Thyroid gland (tissue), 4 donors: ENCODE results near the gene TCHP. TPM values are rescaled to one million over a fixed set of nuclear protein-coding genes. Genes with fewer than 3 reads are reported as not detected.

ENCODE experiments used
- DNase-seq, 2 donors: peaks; one replicate each; pipeline ENCODE4 v3.0.0-alpha.2; 2019
- H3K27ac ChIP-seq, 3 donors: fragments of 200-600 bp; sonication (generic); 1 replicate in 2 of 3; 2 replicates in 1 of 3; pipeline ENCODE4 v1.5.1; 2016 to 2019; ENCODE audit warnings: mild to moderate bottlenecking in 1 of 3, moderate library complexity in 1 of 3
- H3K27me3 ChIP-seq: fragments of 200-600 bp; sonication (generic); one replicate; pipeline ENCODE4 v1.5.1; 2019
- H3K36me3 ChIP-seq, 2 donors: fragments of 200-600 bp; sonication (generic); one replicate each; pipeline ENCODE4 v1.5.1; 2016 to 2019
- H3K4me1 ChIP-seq, 2 donors: fragments of 200-600 bp; sonication (generic); one replicate each; pipeline ENCODE4 v1.5.1; 2017 to 2019
- H3K4me3 ChIP-seq, 3 donors: fragments of 200-600 bp; sonication (generic); replicated peaks in 1 of 3; 1 replicate in 2 of 3; 2 replicates in 1 of 3; pipeline ENCODE4 v1.5.1; 2016; ENCODE audit warnings: mild to moderate bottlenecking in 1 of 3
- H3K9me3 ChIP-seq: fragments of 200-600 bp; sonication (generic); one replicate; pipeline ENCODE4 v1.5.1; 2017
- CTCF ChIP-seq, 6 experiments: fragments of 200-600 bp in 3 of 6; fragments of 450-650 bp in 3 of 6; sonication (generic) in 3 of 6; IDR thresholded peaks; one replicate each; pipeline ENCODE4 v1.5.1; 2016 to 2019; ENCODE audit warnings: antibody characterized with exemption in 6 of 6, mild to moderate bottlenecking in 2 of 6, inconsistent platforms in 1 of 6, moderate library complexity in 1 of 6
- POLR2A ChIP-seq, 2 donors: fragments of 450-650 bp; IDR thresholded peaks; one replicate each; pipeline ENCODE4 v1.6.1; 2017; ENCODE audit warnings: antibody characterized with exemption in 2 of 2, mild to moderate bottlenecking in 2 of 2, moderate library complexity in 1 of 2
- WGBS, 2 donors: methylation state at CpG; one replicate each; pipeline ENCODE4 v1.1.5; 2017; 5-methylcytosine and 5-hydroxymethylcytosine counted together
- intact Hi-C: fragments of 100-400 bp; cut with DNase I; formaldehyde crosslinking; loops from one replicate; pipeline ENCODE4 v1.15.1; 2023
- total RNA-seq, 4 donors: library from RNA; depleted of rRNA; stranded (reverse); fragments of >200 nt; gene quantifications; one replicate each; pipeline ENCODE4 v1.2.3, GENCODE V29; 2016

Gene TCHP
- total RNA-seq, 4 donors from 2014 or later, result 16.4 to 25.8 (median 24.3) TPM

GRCh38 chr12:109940339-109940923 is 40.4 kb downstream of the TCHP start:
- 94 to 99% methylated on average over 6 of the region's 6 CpGs for whole genome bisulfite sequencing, 2 donors
- peaks cover 6 to 19% of the 10 kb centered on the region in 2 donors for H3K36me3 ChIP-seq

GRCh38 chr12:109943811-109944210 is 43.7 kb downstream of the TCHP start:
- H3K4me3 ChIP-seq, result no peak overlapping the region
- peak; percentile 24 to 27 for DNase-seq
- peak overlapping the region; percentile 76 to 90 (median 87) for H3K27ac ChIP-seq
- TF ChIP-seq POLR2A (IDR thresholded peaks at IDR 0.05), result no peak
- TF ChIP-seq CTCF (IDR thresholded peaks at IDR 0.05), result no peak
- H3K4me1 ChIP-seq, result peaks cover 57 to 60% of the 10 kb centered on the region in 2 donors
- no peaks in the 10 kb centered on the region for H3K27me3 ChIP-seq
- no peaks in the 10 kb centered on the region for H3K9me3 ChIP-seq
- H3K36me3 ChIP-seq, result peaks cover 0 to under 1% of the 10 kb centered on the region in 2 donors
- WGBS, 2 donors, result 85 to 89% methylated on average over 7 of the region's 7 CpGs
- intact Hi-C loops, result no loop called here

More at GRCh38 chr12:109940339-109940923, 40.4 kb downstream of the TCHP start:
- TF ChIP-seq POLR2A (IDR thresholded peaks at IDR 0.05), result no peak
- TF ChIP-seq CTCF (IDR thresholded peaks at IDR 0.05), result no peak
- Histone ChIP-seq H3K4me1 (peaks cover 24 to 27% of the 10 kb centered on the region in 2 donors), H3K27me3 (no peaks in the 10 kb centered on the region), H3K9me3 (no peaks in the 10 kb centered on the region), H3K4me3 (no peak overlapping the region), H3K27ac (no peak overlapping the region)
- DNase-seq, result no peak
- intact Hi-C loops, result no loop called here

GRCh38 chr12:109944561-109945359 is 44.7 kb downstream of the TCHP start:
- H3K27ac ChIP-seq, result peak overlapping the region; percentile 76 to 90 (median 87)
- intact Hi-C loops, result no loop called here
- H3K9me3 ChIP-seq, result no peaks in the 10 kb centered on the region
- H3K4me1 ChIP-seq, result peaks cover 64% of the 10 kb centered on the region in 2 donors
- no peaks in the 10 kb centered on the region for H3K27me3 ChIP-seq
- TF ChIP-seq POLR2A (IDR thresholded peaks at IDR 0.05), result peak in 1 of 2 donors; percentile 48
- TF ChIP-seq CTCF (IDR thresholded peaks at IDR 0.05), result no peak
- peak; percentile 64 to 69 for DNase-seq
- WGBS, 2 donors, result 22 to 30% methylated on average over 17 of the region's 17 CpGs
- no peaks in the 10 kb centered on the region for H3K36me3 ChIP-seq
- no peak overlapping the region for H3K4me3 ChIP-seq

- peak; percentile 59 to 75 for DNase-seq
- TF ChIP-seq CTCF (IDR thresholded peaks at IDR 0.05), result no peak
- TF ChIP-seq POLR2A (IDR thresholded peaks at IDR 0.05), result peak in 1 of 2 donors; percentile 51
- Histone ChIP-seq H3K9me3 (no peaks in the 10 kb centered on the region), H3K4me1 (peaks cover 81% of the 10 kb centered on the region in 2 donors), H3K27me3 (no peaks in the 10 kb centered on the region), H3K36me3 (peaks cover 2 to 7% of the 10 kb centered on the region in 2 donors), H3K4me3 (no peak overlapping the region), H3K27ac (peak overlapping the region; percentile 80 to 90 (median 87))
- WGBS, 2 donors, result 21 to 25% methylated on average over 4 to 5 of the region's 5 CpGs
- intact Hi-C loops, result no loop called here
Measured at GRCh38 chr12:109946505-109946904, 46.4 kb downstream of the TCHP start.

GRCh38 chr12:109946913-109947312 is 46.8 kb downstream of the TCHP start:
- Histone ChIP-seq H3K4me1 (peaks cover 85 to 86% of the 10 kb centered on the region in 2 donors), H3K27ac (peak overlapping the region; percentile 80 to 90 (median 87)), H3K36me3 (peaks cover 6 to 11% of the 10 kb centered on the region in 2 donors), H3K9me3 (no peaks in the 10 kb centered on the region), H3K4me3 (no peak overlapping the region), H3K27me3 (no peaks in the 10 kb centered on the region)
- TF ChIP-seq POLR2A (IDR thresholded peaks at IDR 0.05) (no peak), CTCF (IDR thresholded peaks at IDR 0.05) (no peak)
- no peak for DNase-seq
- WGBS, 2 donors, result 88 to 91% methylated on average over 9 of the region's 9 CpGs
- intact Hi-C loops, result no loop called here
